Endothelial cell of umbilical vein (primary cell): ENCODE measurements around the gene ACAP2. TPM values are rescaled to one million over a fixed set of nuclear protein-coding genes. Genes with fewer than 3 reads are reported as not detected.

Experiments
- BruUV-seq: library from RNA; stranded (reverse); fragments of 400-500 nt; replicated peaks from 2 replicates; lab custom pipeline; 2021; lab: Mats Ljungman, UMichigan
- CTCF ChIA-PET: fragments of 300-600, 350-600 bp; sonication (Branson Sonifier 250); formaldehyde crosslinking; loops from one replicate; lab custom pipeline; 2021; ENCODE audit warnings: antibody characterized with exemption, inconsistent platforms; lab: Charles Lee
- POLR2A ChIA-PET: fragments of 300-600, 350-600 bp; sonication (Branson Sonifier 250); formaldehyde crosslinking; loops from one replicate; lab custom pipeline; 2021; ENCODE audit warnings: antibody characterized with exemption, inconsistent platforms; lab: Charles Lee
- DNase-seq: peaks from one replicate; pipeline ENCODE4 v3.0.0-alpha.2; 2011; ENCODE audit warnings: low read depth, low spot score
- FAIRE-seq: peaks from 2 replicates; lab custom pipeline; 2011; peaks lifted over from hg19 to GRCh38; lab: Jason Lieb, UNC
- H2AFZ ChIP-seq: 2 replicates; pipeline ENCODE4 v1.6.0; 2012; ENCODE audit warnings: low read depth, low read length, control low read depth, inconsistent platforms
- H3K27ac ChIP-seq: 2 replicates; pipeline ENCODE4 v1.5.1; 2011; ENCODE audit warnings: low read depth, mild to moderate bottlenecking, control low read depth, low read length, moderate library complexity; ENCODE audit not compliant: insufficient read depth
- H3K27me3 ChIP-seq, 2 experiments: 2 replicates each; pipeline versions ENCODE4 v1.6.0 to v1.6.1; 2011; ENCODE audit warnings: low read length in 2 of 2, mixed read lengths in 1 of 2; ENCODE audit not compliant: control insufficient read depth in 2 of 2, insufficient read depth in 2 of 2
- H3K36me3 ChIP-seq, 2 experiments: 2 replicates in 1 of 2; 3 replicates in 1 of 2; pipeline ENCODE4 v1.5.1; 2011; ENCODE audit warnings: low read length in 2 of 2, mild to moderate bottlenecking in 1 of 2, moderate library complexity in 1 of 2; ENCODE audit not compliant: control insufficient read depth in 2 of 2, insufficient read depth in 2 of 2; ENCODE audit errors: extremely low read depth in 1 of 2
- H3K4me1 ChIP-seq: 3 replicates; pipeline ENCODE4 v1.5.1; 2011; ENCODE audit warnings: mild to moderate bottlenecking, low read length; ENCODE audit not compliant: control insufficient read depth, insufficient read depth; ENCODE audit errors: extremely low read depth
- H3K4me2 ChIP-seq: 2 replicates; pipeline ENCODE4 v1.6.1; 2011; ENCODE audit warnings: low read length, control low read depth, mixed read lengths; ENCODE audit not compliant: insufficient read depth
- H3K4me3 ChIP-seq, 3 experiments: fragments of 200-600 bp in 1 of 3; sonication (generic), shearing (Covaris generic) in 1 of 3; replicated peaks in 1 of 3; 2 replicates each; pipeline ENCODE4 v1.5.1; 2011 to 2016; ENCODE audit warnings: control low read depth in 3 of 3, low read length in 3 of 3, mild to moderate bottlenecking in 2 of 3, inconsistent platforms in 1 of 3, low read depth in 1 of 3, moderate library complexity in 1 of 3; ENCODE audit not compliant: insufficient read depth in 1 of 3
- H3K79me2 ChIP-seq: 2 replicates; pipeline ENCODE4 v1.6.0; 2012; ENCODE audit warnings: low read length, inconsistent platforms; ENCODE audit not compliant: control insufficient read depth, insufficient read depth
- H3K9ac ChIP-seq: replicated peaks from 2 replicates; pipeline ENCODE3; 2011; ENCODE audit warnings: low read length, control low read depth; ENCODE audit not compliant: insufficient read depth; ENCODE audit errors: extremely low read depth
- H3K9me1 ChIP-seq: replicated peaks from 3 replicates; pipeline ENCODE4 v1.6.0; 2011; ENCODE audit warnings: mild to moderate bottlenecking, low read length; ENCODE audit not compliant: control insufficient read depth, insufficient read depth; ENCODE audit errors: extremely low read depth
- H3K9me3 ChIP-seq: replicated peaks from 2 replicates; pipeline ENCODE4 v1.5.1; 2012; ENCODE audit warnings: low read length, inconsistent platforms; ENCODE audit not compliant: control insufficient read depth, insufficient read depth
- H4K20me1 ChIP-seq: replicated peaks from 2 replicates; pipeline ENCODE3; 2011; ENCODE audit warnings: mild to moderate bottlenecking, low read length; ENCODE audit not compliant: control insufficient read depth, insufficient read depth; ENCODE audit errors: extremely low read depth
- EZH2 ChIP-seq: IDR thresholded peaks from 2 replicates; pipeline ENCODE4 v1.6.1; 2012; ENCODE audit warnings: borderline replicate concordance, low read depth, mild to moderate bottlenecking, moderate library complexity, low read length, inconsistent platforms; ENCODE audit not compliant: severe bottlenecking
- GATA2 ChIP-seq: IDR thresholded peaks from 2 replicates; pipeline ENCODE4 v1.7.0; 2011; ENCODE audit warnings: low read depth, mild to moderate bottlenecking, moderate library complexity, mixed read lengths, low read length; ENCODE audit not compliant: insufficient read length, insufficient read depth
- JUN ChIP-seq: IDR thresholded peaks from 2 replicates; pipeline ENCODE4 v1.6.1; 2011; ENCODE audit warnings: borderline replicate concordance, low read depth; ENCODE audit not compliant: insufficient read length, insufficient read depth
- MYC ChIP-seq: IDR thresholded peaks from one replicate; pipeline ENCODE4 v1.6.1; 2011; ENCODE audit warnings: mild to moderate bottlenecking, low read depth, low read length
- POLR2A ChIP-seq: IDR thresholded peaks from 2 replicates; pipeline ENCODE4 v1.6.1; 2012; ENCODE audit warnings: low read depth, mild to moderate bottlenecking, control low read depth, low read length
- POLR2AphosphoS5 ChIP-seq: IDR thresholded peaks from 2 replicates; pipeline ENCODE4 v1.6.1; 2012; ENCODE audit warnings: low read depth, mild to moderate bottlenecking, control low read depth, low read length, moderate library complexity; ENCODE audit not compliant: insufficient read depth
- dilution Hi-C: fragments of 300-500 bp; cut with MboI; formaldehyde crosslinking; loops from one replicate; pipeline ENCODE4 v1.15.0; 2019; ENCODE audit warnings: low sequenced_read_pairs; ENCODE audit not compliant: extremely low pct_ligation_motif_present
- intact Hi-C: fragments of 100-400 bp; cut with micrococcal nuclease; formaldehyde crosslinking; loops from one replicate; pipeline ENCODE4 v1.10.0; 2022
- polyA plus RNA-seq, 4 experiments: library from polyadenylated mRNA; depleted of rRNA in 3 of 4; stranded (reverse) in 3 of 4; unstranded in 1 of 4; fragments of >200 nt; gene quantifications; 2 replicates each; pipeline versions ENCODE4 v1.2.1 to v1.2.3, GENCODE V29; 2011 to 2012; ENCODE audit warnings: missing spikeins in 1 of 4
- total RNA-seq: library from RNA; stranded (reverse); gene quantifications from 2 replicates; pipeline ENCODE4 v1.2.3, GENCODE V29; 2021
- TF ChIP-seq, protein P1 (sequence below): IDR thresholded peaks from 2 replicates; pipeline ENCODE4 v1.6.1; 2011; ENCODE audit not compliant: insufficient read depth, insufficient read length
- TF ChIP-seq, protein P2 (sequence below), 2 donors: IDR thresholded peaks; 1 replicate in 1 of 2; 2 replicates in 1 of 2; pipeline ENCODE4 v1.5.1; 2011; ENCODE audit warnings: low read length in 2 of 2, mild to moderate bottlenecking in 2 of 2, moderate library complexity in 2 of 2, control low read depth in 1 of 2, inconsistent platforms in 1 of 2, low read depth in 1 of 2; ENCODE audit not compliant: insufficient read depth in 1 of 2; ENCODE audit errors: extremely low read depth in 1 of 2

Gene ACAP2
- total and polyA plus RNA-seq, 2 donors (not counting 3 experiments of a cell fraction or from before 2014, with no cell fraction given), result 13.6 to 36.9 TPM

DNA sequence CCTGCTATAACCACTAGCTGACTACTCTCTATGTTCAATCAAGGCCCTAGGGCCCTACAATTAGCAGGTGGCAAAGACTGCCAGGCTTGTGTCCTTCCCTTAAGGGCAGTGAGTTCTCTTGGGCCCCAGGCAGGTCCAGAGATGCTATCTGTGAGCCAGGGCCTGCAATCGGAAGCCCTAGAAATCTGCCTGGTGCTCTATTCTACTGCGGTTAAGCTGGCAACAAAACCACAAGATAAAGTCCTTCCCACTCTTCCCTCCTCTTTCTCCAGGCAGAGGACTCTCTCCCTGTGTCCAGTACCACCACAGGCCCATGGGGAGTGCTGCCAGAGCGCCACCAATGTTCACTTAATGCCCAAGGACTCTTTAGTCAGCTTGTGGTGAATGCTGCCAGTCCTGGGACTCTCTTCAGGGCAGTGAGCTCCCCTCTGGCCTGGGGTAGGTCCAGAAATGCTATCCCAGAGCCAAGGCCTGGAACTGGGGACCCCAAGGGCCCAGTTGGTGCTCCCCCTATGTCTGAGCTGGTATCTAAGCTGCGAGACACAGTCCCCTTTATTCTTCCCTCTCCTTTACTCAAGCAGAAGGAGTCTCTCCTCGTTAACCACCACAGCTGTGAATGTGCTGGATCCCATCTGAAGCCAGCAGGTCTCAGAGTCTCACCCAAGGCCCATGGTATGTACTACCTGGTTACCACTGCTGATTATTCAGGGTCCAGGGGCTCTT, 206.6 kb downstream of the ACAP2 start:
- H3K9me3 ChIP-seq, result no peaks in the 10 kb centered on the region
- H3K79me2 ChIP-seq, result peaks cover 2% of the 10 kb centered on the region
- no peak overlapping the region for H2AFZ ChIP-seq
- FAIRE-seq (no peak), DNase-seq (no peak)
- no peak overlapping the region for H3K4me3 ChIP-seq
- no peak overlapping the region for H3K27ac ChIP-seq
- ChIA-PET CTCF (no interaction called here), POLR2A (no interaction called here)
- TF ChIP-seq MYC (no peak), GATA2 (no peak), POLR2AphosphoS5 (no peak), EZH2 (no peak), POLR2A (no peak), JUN (no peak)
- TF ChIP-seq, protein P1, sequence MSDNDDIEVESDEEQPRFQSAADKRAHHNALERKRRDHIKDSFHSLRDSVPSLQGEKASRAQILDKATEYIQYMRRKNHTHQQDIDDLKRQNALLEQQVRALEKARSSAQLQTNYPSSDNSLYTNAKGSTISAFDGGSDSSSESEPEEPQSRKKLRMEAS, result no peak
- TF ChIP-seq, protein P2, sequence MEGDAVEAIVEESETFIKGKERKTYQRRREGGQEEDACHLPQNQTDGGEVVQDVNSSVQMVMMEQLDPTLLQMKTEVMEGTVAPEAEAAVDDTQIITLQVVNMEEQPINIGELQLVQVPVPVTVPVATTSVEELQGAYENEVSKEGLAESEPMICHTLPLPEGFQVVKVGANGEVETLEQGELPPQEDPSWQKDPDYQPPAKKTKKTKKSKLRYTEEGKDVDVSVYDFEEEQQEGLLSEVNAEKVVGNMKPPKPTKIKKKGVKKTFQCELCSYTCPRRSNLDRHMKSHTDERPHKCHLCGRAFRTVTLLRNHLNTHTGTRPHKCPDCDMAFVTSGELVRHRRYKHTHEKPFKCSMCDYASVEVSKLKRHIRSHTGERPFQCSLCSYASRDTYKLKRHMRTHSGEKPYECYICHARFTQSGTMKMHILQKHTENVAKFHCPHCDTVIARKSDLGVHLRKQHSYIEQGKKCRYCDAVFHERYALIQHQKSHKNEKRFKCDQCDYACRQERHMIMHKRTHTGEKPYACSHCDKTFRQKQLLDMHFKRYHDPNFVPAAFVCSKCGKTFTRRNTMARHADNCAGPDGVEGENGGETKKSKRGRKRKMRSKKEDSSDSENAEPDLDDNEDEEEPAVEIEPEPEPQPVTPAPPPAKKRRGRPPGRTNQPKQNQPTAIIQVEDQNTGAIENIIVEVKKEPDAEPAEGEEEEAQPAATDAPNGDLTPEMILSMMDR (IDR thresholded peaks at IDR 0.05; ENCODE audit: extremely low read depth in 1 of 2, insufficient read depth in 1 of 2, low read depth in 1 of 2, low read length in 2 of 2), result no peak
- no peaks in the 10 kb centered on the region for H3K27me3 ChIP-seq
- no peaks in the 10 kb centered on the region for H3K9me1 ChIP-seq
- H3K4me1 ChIP-seq, result peaks cover 8% of the 10 kb centered on the region
- BruUV-seq, result no TSS peak
- no peaks in the 10 kb centered on the region for H4K20me1 ChIP-seq
- no peak overlapping the region for H3K4me2 ChIP-seq
- dilution Hi-C loops (no loop called here), intact Hi-C loops (no loop called here)
- peaks cover 2 to 3% of the 10 kb centered on the region in 2 experiments for H3K36me3 ChIP-seq
- H3K9ac ChIP-seq, result no peak overlapping the region
